SK-N-SH (cell line): ENCODE measurements around the gene UAP1L1. TPM values are rescaled to one million over a fixed set of nuclear protein-coding genes. Genes with fewer than 3 reads are reported as not detected.

ENCODE experiments used
- CTCF ChIA-PET: fragments of 300-600, 350-600 bp; formaldehyde crosslinking; extraction: SDS; loops from one replicate; lab custom pipeline; 2021; lab: Yijun Ruan, JAX
- POLR2A ChIA-PET: fragments of 350-600 bp; sonication (Branson Sonifier 250); formaldehyde crosslinking; extraction: SDS; loops from one replicate; lab custom pipeline; 2020; ENCODE audit warnings: antibody characterized with exemption, inconsistent platforms; lab: Yijun Ruan, JAX
- DNase-seq: peaks from one replicate; pipeline ENCODE4 v3.0.0; 2012
- H2AFZ ChIP-seq: fragments of 200-600 bp; sonication (generic); 2 replicates; pipeline ENCODE4 v1.8.1; 2016; ENCODE audit warnings: antibody characterized with exemption, mild to moderate bottlenecking, low read depth
- H3F3A ChIP-seq: fragments of 200-600 bp; sonication (generic); replicated peaks from 2 replicates; pipeline ENCODE3; 2016; ENCODE audit warnings: antibody characterized with exemption, mild to moderate bottlenecking; ENCODE audit not compliant: insufficient read depth
- H3K27ac ChIP-seq, 2 experiments: fragments of 200-500 bp in 1 of 2; fragments of 200-600 bp in 1 of 2; sonication (Bioruptor generic) in 1 of 2; sonication (generic), shearing (Covaris generic) in 1 of 2; 2 replicates each; pipeline versions ENCODE4 v1.5.1 to v1.6.1; 2014 to 2016; ENCODE audit warnings: low read depth in 2 of 2, inconsistent platforms in 1 of 2, low read length in 1 of 2, mild to moderate bottlenecking in 1 of 2, mixed read lengths in 1 of 2
- H3K27me3 ChIP-seq: fragments of 200-600 bp; sonication (generic), shearing (Covaris generic); 2 replicates; pipeline ENCODE4 v1.6.1; 2016; ENCODE audit warnings: mixed run types; ENCODE audit not compliant: insufficient read depth
- H3K36me3 ChIP-seq, 2 experiments: fragments of 200-500 bp in 1 of 2; fragments of 200-600 bp in 1 of 2; sonication (Bioruptor generic) in 1 of 2; sonication (generic) in 1 of 2; replicated peaks in 1 of 2; 2 replicates each; pipeline versions ENCODE3 to v1.5.1; 2014 to 2016; ENCODE audit warnings: low read length in 1 of 2, mild to moderate bottlenecking in 1 of 2; ENCODE audit not compliant: insufficient read depth in 2 of 2, control insufficient read depth in 1 of 2
- H3K4me1 ChIP-seq, 2 experiments: fragments of 200-500 bp in 1 of 2; fragments of 200-600 bp in 1 of 2; sonication (Bioruptor generic) in 1 of 2; sonication (generic), shearing (Covaris generic) in 1 of 2; 2 replicates each; pipeline versions ENCODE4 v1.5.1 to v1.6.1; 2014 to 2016; ENCODE audit warnings: low read depth in 1 of 2, low read length in 1 of 2, mixed run types in 1 of 2; ENCODE audit not compliant: insufficient read depth in 2 of 2, control insufficient read depth in 1 of 2
- H3K4me2 ChIP-seq: fragments of 200-600 bp; sonication (generic), shearing (Covaris generic); 2 replicates; pipeline ENCODE4 v1.6.1; 2017; ENCODE audit warnings: mixed run types
- H3K4me3 ChIP-seq, 2 experiments: fragments of 200-500 bp in 1 of 2; fragments of 200-600 bp in 1 of 2; sonication (Bioruptor generic) in 1 of 2; sonication (generic), shearing (Covaris generic) in 1 of 2; 2 replicates each; pipeline versions ENCODE4 v1.5.1 to v1.8.1; 2014 to 2016; ENCODE audit warnings: low read depth in 2 of 2, inconsistent platforms in 1 of 2, low read length in 1 of 2, mild to moderate bottlenecking in 1 of 2, mixed read lengths in 1 of 2, moderate library complexity in 1 of 2
- H3K79me2 ChIP-seq: fragments of 200-600 bp; sonication (generic); 2 replicates; pipeline ENCODE4 v1.8.1; 2017; ENCODE audit warnings: mild to moderate bottlenecking; ENCODE audit not compliant: insufficient read depth
- H3K9ac ChIP-seq: fragments of 200-600 bp; sonication (generic); 2 replicates; pipeline ENCODE4 v1.6.1; 2017; ENCODE audit warnings: mixed run types
- H3K9me2 ChIP-seq: fragments of 200-600 bp; sonication (generic); 2 replicates; pipeline ENCODE4 v1.6.1; 2017; ENCODE audit warnings: mixed run types
- H3K9me3 ChIP-seq: fragments of 200-600 bp; sonication (generic); 2 replicates; pipeline ENCODE4 v1.6.1; 2017; ENCODE audit warnings: mixed run types, mild to moderate bottlenecking, moderate library complexity
- H4K20me1 ChIP-seq: fragments of 200-600 bp; sonication (generic); 2 replicates; pipeline ENCODE4 v1.6.1; 2017; ENCODE audit warnings: mild to moderate bottlenecking, mixed run types; ENCODE audit not compliant: insufficient read depth
- ELF1 ChIP-seq: IDR thresholded peaks from 2 replicates; pipeline ENCODE4 v1.4.0; 2012
- EZH2phosphoT487 ChIP-seq: fragments of 200-600 bp; sonication (generic); IDR thresholded peaks from 2 replicates; pipeline ENCODE4 v1.6.1; 2017; ENCODE audit warnings: low read depth, mixed run types, mild to moderate bottlenecking, antibody characterized with exemption, moderate library complexity, borderline replicate concordance
- FOXJ3 ChIP-seq: sonication (generic); formaldehyde crosslinking; IDR thresholded peaks from 2 replicates; pipeline ENCODE4 v1.5.1; 2020; ENCODE audit warnings: mild to moderate bottlenecking, missing genetic modification reagents
- MEF2A ChIP-seq: IDR thresholded peaks from 2 replicates; pipeline ENCODE4 v1.4.0; 2012; ENCODE audit warnings: low read depth, borderline replicate concordance
- RCOR1 ChIP-seq: fragments of 150-350 bp; IDR thresholded peaks from 2 replicates; pipeline ENCODE4 v1.6.1; 2017; ENCODE audit warnings: antibody characterized with exemption, low read length
- RXRA ChIP-seq: IDR thresholded peaks from 2 replicates; pipeline ENCODE4 v1.4.0; 2012; ENCODE audit warnings: low read depth, mild to moderate bottlenecking, borderline replicate concordance
- SIN3A ChIP-seq: IDR thresholded peaks from 2 replicates; pipeline ENCODE4 v1.6.1; 2012; ENCODE audit warnings: low read depth, mild to moderate bottlenecking, low read length, moderate library complexity, borderline replicate concordance
- WGBS: methylation state at CpG from one replicate; pipeline ENCODE4 v1.1.6; 2017; ENCODE audit warnings: low lambda C conversion rate; 5-methylcytosine and 5-hydroxymethylcytosine counted together
- polyA plus RNA-seq, 3 experiments: library from polyadenylated mRNA; depleted of rRNA; stranded (reverse); fragments of >200 nt; gene quantifications; 2 replicates each; pipeline ENCODE4 v1.2.3, GENCODE V29; 2012
- TF ChIP-seq, protein P1 (sequence below): fragments of 200-600 bp; sonication (generic); IDR thresholded peaks from 2 replicates; pipeline ENCODE4 v1.6.1; 2017; ENCODE audit warnings: antibody characterized with exemption, mild to moderate bottlenecking, moderate library complexity
- TF ChIP-seq, protein P2 (sequence below): IDR thresholded peaks from 2 replicates; pipeline ENCODE4 v1.6.1; 2012; ENCODE audit warnings: mild to moderate bottlenecking, low read depth, low read length, moderate library complexity
- TF ChIP-seq, protein P3 (sequence below): fragments of 150-350 bp; IDR thresholded peaks from 2 replicates; pipeline ENCODE4 v1.6.1; 2017; ENCODE audit warnings: antibody characterized with exemption, low read length, low read depth, borderline replicate concordance

UAP1L1 gene
- polyA plus RNA-seq, 1 of the 3 experiments (the other 2 are of a cell fraction), result 5.6 TPM

DNA sequence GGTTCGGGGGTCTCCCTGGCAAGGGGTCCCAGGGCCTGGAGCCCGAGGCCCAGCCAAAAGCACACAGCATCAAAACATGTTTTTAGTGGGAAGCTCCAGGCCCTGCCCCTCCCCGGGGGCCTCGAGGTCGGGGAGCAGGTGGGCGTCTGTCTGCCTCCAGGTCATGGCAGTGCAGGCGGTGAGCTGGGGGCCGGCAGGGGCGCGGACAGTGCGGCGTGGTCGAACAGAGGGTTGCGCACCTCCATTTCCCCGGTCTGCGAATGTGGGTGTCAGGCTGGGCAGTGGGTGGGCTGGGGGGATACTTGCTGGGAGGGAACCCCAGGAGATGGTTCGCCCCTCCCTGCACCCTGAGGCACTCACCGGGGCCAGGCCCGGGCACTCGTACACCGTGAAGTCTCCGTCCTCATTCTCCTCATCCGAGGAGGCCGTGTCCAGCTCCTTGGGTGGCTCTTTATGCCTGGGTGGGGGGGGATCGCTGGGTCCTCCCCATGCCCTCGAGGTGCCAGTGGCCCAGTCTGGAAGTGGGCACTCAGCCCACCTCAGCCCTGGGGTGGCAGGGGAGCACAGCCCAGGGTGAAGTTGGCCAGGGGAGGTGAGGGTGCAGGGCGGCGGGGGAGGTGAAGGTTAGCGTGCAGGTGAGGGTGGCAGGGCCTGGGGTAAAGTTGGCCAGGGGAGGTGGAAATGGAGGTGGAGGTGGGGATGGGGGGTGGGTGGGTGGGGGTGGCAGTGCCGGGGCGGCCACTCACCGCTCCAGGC is 37.5 kb upstream of the UAP1L1 start:
- H3K9me2 ChIP-seq, result no peaks in the 10 kb centered on the region
- WGBS, result 92% methylated on average over 12 of the region's 32 CpGs
- peaks cover 8 to 23% of the 10 kb centered on the region in 2 experiments; a peak in 2 of 4 replicates for H3K4me1 ChIP-seq
- TF ChIP-seq, protein P1, sequence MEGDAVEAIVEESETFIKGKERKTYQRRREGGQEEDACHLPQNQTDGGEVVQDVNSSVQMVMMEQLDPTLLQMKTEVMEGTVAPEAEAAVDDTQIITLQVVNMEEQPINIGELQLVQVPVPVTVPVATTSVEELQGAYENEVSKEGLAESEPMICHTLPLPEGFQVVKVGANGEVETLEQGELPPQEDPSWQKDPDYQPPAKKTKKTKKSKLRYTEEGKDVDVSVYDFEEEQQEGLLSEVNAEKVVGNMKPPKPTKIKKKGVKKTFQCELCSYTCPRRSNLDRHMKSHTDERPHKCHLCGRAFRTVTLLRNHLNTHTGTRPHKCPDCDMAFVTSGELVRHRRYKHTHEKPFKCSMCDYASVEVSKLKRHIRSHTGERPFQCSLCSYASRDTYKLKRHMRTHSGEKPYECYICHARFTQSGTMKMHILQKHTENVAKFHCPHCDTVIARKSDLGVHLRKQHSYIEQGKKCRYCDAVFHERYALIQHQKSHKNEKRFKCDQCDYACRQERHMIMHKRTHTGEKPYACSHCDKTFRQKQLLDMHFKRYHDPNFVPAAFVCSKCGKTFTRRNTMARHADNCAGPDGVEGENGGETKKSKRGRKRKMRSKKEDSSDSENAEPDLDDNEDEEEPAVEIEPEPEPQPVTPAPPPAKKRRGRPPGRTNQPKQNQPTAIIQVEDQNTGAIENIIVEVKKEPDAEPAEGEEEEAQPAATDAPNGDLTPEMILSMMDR, result no peak
- TF ChIP-seq RXRA, result no peak
- TF ChIP-seq MEF2A, result no peak
- no peak for TF ChIP-seq ELF1
- no peak for TF ChIP-seq RCOR1
- TF ChIP-seq EZH2phosphoT487, result no peak
- TF ChIP-seq, protein P2, sequence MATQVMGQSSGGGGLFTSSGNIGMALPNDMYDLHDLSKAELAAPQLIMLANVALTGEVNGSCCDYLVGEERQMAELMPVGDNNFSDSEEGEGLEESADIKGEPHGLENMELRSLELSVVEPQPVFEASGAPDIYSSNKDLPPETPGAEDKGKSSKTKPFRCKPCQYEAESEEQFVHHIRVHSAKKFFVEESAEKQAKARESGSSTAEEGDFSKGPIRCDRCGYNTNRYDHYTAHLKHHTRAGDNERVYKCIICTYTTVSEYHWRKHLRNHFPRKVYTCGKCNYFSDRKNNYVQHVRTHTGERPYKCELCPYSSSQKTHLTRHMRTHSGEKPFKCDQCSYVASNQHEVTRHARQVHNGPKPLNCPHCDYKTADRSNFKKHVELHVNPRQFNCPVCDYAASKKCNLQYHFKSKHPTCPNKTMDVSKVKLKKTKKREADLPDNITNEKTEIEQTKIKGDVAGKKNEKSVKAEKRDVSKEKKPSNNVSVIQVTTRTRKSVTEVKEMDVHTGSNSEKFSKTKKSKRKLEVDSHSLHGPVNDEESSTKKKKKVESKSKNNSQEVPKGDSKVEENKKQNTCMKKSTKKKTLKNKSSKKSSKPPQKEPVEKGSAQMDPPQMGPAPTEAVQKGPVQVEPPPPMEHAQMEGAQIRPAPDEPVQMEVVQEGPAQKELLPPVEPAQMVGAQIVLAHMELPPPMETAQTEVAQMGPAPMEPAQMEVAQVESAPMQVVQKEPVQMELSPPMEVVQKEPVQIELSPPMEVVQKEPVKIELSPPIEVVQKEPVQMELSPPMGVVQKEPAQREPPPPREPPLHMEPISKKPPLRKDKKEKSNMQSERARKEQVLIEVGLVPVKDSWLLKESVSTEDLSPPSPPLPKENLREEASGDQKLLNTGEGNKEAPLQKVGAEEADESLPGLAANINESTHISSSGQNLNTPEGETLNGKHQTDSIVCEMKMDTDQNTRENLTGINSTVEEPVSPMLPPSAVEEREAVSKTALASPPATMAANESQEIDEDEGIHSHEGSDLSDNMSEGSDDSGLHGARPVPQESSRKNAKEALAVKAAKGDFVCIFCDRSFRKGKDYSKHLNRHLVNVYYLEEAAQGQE, result no peak
- TF ChIP-seq, protein P3, sequence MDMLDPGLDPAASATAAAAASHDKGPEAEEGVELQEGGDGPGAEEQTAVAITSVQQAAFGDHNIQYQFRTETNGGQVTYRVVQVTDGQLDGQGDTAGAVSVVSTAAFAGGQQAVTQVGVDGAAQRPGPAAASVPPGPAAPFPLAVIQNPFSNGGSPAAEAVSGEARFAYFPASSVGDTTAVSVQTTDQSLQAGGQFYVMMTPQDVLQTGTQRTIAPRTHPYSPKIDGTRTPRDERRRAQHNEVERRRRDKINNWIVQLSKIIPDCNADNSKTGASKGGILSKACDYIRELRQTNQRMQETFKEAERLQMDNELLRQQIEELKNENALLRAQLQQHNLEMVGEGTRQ, result no peak
- TF ChIP-seq FOXJ3 (CRISPR knock-in tag), result no peak
- no peak for TF ChIP-seq SIN3A
- TF ChIP-seq, all 33 proteins: peak for 0
- H4K20me1 ChIP-seq, result peaks cover 17% of the 10 kb centered on the region
- POLR2A ChIA-PET, result interaction anchor here (0.5 to 0.6 kb wide), 2 partner anchors 148 to 165 kb away, joined by 3 to 4 read pairs; no protein-coding TSS in a partner anchor
- peaks cover 3% of the 10 kb centered on the region for H3F3A ChIP-seq
- CTCF ChIA-PET, result interaction anchor here (0.8 to 15.1 kb wide), 6 partner anchors 9 to 197 kb away, joined by 3 to 350 read pairs (median 10); partner anchors contain the start of genes AJM1, C8G, FBXW5 and LCN12
- H3K79me2 ChIP-seq, result no peaks in the 10 kb centered on the region
- no peak overlapping the region for H3K27ac ChIP-seq
- no peak overlapping the region for H3K9ac ChIP-seq
- H2AFZ ChIP-seq, result no peak overlapping the region
- DNase-seq, result no peak
- H3K4me3 ChIP-seq, result no peak overlapping the region
- peaks cover 0 to 19% of the 10 kb centered on the region in 2 experiments for H3K36me3 ChIP-seq
- H3K9me3 ChIP-seq, result no peaks in the 10 kb centered on the region
- H3K27me3 ChIP-seq, result no peaks in the 10 kb centered on the region
- H3K4me2 ChIP-seq, result no peak overlapping the region
